Heart left ventricle (tissue), 16 donors: ENCODE data around the gene PAMR1. TPM values are rescaled to one million over a fixed set of nuclear protein-coding genes. Genes with fewer than 3 reads are reported as not detected.

Experiments
- ATAC-seq, 4 donors: fragments of 200-7000 bp; cut with Tn5 transposase; one replicate each; pipeline ENCODE4 v1.9.1; 2020 to 2022; ENCODE audit warnings: moderate library complexity in 4 of 4, mild to moderate bottlenecking in 3 of 4, moderate number of reproducible peaks in 1 of 4
- DNase-seq, 5 donors: peaks; one replicate each; pipeline ENCODE4 v3.0.0-alpha.2; 2020
- H3K27ac ChIP-seq, 12 donors: fragments of 200-600 bp; sonication (generic) in 4 of 12; one replicate each; pipeline versions ENCODE4 v1.5.0 to v1.8.0; 2016 to 2022; ENCODE audit warnings: mild to moderate bottlenecking in 2 of 12
- H3K27me3 ChIP-seq, 9 donors: fragments of 200-600 bp; sonication (generic) in 2 of 9; one replicate each; pipeline versions ENCODE4 v1.5.1 to v1.8.0; 2016 to 2022; ENCODE audit warnings: mild to moderate bottlenecking in 3 of 9
- H3K36me3 ChIP-seq, 9 donors: fragments of 200-600 bp; sonication (generic) in 2 of 9; one replicate each; pipeline versions ENCODE4 v1.5.0 to v1.8.0; 2018 to 2022; ENCODE audit warnings: mild to moderate bottlenecking in 2 of 9
- H3K4me1 ChIP-seq, 12 donors: fragments of 200-600 bp; sonication (generic) in 4 of 12; one replicate each; pipeline versions ENCODE4 v1.5.0 to v1.8.0; 2016 to 2022; ENCODE audit warnings: mild to moderate bottlenecking in 3 of 12
- H3K4me3 ChIP-seq, 12 donors: fragments of 200-600 bp; sonication (generic) in 4 of 12; one replicate each; pipeline versions ENCODE4 v1.5.0 to v1.8.0; 2017 to 2022; ENCODE audit warnings: mild to moderate bottlenecking in 9 of 12, moderate library complexity in 4 of 12
- H3K9me3 ChIP-seq, 12 donors: fragments of 200-600 bp; sonication (generic) in 4 of 12; one replicate each; pipeline versions ENCODE4 v1.5.0 to v1.8.0; 2016 to 2022; ENCODE audit warnings: mild to moderate bottlenecking in 1 of 12
- POLR2A ChIP-seq, 2 donors: fragments of 450-650 bp; IDR thresholded peaks; one replicate each; pipeline ENCODE4 v1.6.1; 2017; ENCODE audit warnings: antibody characterized with exemption in 2 of 2, mild to moderate bottlenecking in 2 of 2, moderate library complexity in 2 of 2
- WGBS, 4 donors: extraction: QIAGEN DNeasy Blood & Tissue Kit in 2 of 4; methylation state at CpG; one replicate each; pipeline versions ENCODE4 v1.1.5 to v1.1.7; 2013 to 2018; 5-methylcytosine and 5-hydroxymethylcytosine counted together
- intact Hi-C, 10 donors: fragments of 100-400 bp; cut with DNase I; formaldehyde crosslinking; loops; one replicate each; pipeline versions ENCODE4 v1.11.1 to v1.14.2; 2022
- polyA plus RNA-seq, 2 donors: library from polyadenylated mRNA; stranded (reverse); fragments of 200-250 nt; gene quantifications; one replicate each; pipeline ENCODE4 v1.2.3, GENCODE V29; 2013
- total RNA-seq, 9 donors: library from RNA; depleted of rRNA in 2 of 9; stranded (reverse); fragments of >200 nt in 2 of 9; fragmentation: NEBNext Ultra II Directional in 3 of 9; extraction: Animal tissue kit (Norgen Biotek cat#: 25700) in 3 of 9; gene quantifications; one replicate each; pipeline versions ENCODE4 v1.1.0 to v1.2.4, GENCODE V29; 2016 to 2023
- TF ChIP-seq, protein P1 (sequence below), 12 donors: fragments of 200-600 bp; sonication (generic) in 4 of 12; IDR thresholded peaks; one replicate each; pipeline versions ENCODE4 v1.5.0 to v1.8.0; 2018 to 2022; ENCODE audit warnings: antibody characterized with exemption in 12 of 12, mild to moderate bottlenecking in 5 of 12
- donor health status: ischemic (EF 13 %, LVEDD 7.1; RV severe dilation, severe dysfunction).
- donor health status: healthy with polysubstance abuse.
- donor health status: DM: no; HTN: yes; CAD: no.
- donor health status: DM: no; HTN: no; CAD: no.
- donor health status: ischemic (EF 25% LVEDD 6.9; RV normal size, moderate dysfunction).
- donor health status: ischemic (EF 25% LVEDD 5.7; RV mildly dilated, moderate dysfunction).
- donor health status: healthy.
- donor health status: DM: yes; HTN: yes; CAD: no.
- donor health status: ischemic (EF 35%, LVEDD 5.7; RV mildly dilated, moderate dysfunction).
- donor health status: nonischemic (EF 11% LVEDD 7.7; RV severe dilation, severe dysfunction).
- donor health status: DM: yes; HTN: yes; CAD: no.
- donor health status: PGD.
- donor health status: ischemic (EF 29% LVEDD 5.4; RV normal size, mild dysfunction).
- donor health status: nonischemic (EF 23%, LVEDD 6.1; RV moderate dilation, normal function).

The PAMR1 gene
- total and polyA plus RNA-seq, 11 donors = 3.5 to 18.3 (median 7.0) TPM

DNA sequence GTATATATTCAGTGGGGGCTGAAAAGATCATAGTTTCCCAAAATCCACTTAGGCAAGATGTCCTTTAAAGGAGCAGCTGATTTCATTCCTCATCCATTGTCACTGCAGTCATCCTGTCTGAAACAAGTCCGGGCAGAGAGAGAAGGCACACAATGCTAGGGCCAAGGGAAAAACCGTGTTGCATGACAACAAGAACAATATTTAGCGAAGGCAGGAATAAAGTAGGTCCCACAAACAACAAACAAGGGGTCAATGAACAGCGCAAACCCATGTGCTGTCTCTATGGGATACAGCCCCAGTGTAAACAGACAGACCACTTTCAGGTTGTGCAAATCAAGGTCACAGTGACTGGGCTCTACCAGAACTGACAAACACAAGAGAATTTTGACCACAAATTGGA, 9.0 kb downstream of the PAMR1 start:
- no peaks in the 10 kb centered on the region for H3K36me3 ChIP-seq
- no peak overlapping the region for H3K4me3 ChIP-seq
- H3K27ac ChIP-seq = no peak overlapping the region
- DNase-seq = no peak
- no peak for TF ChIP-seq POLR2A (IDR thresholded peaks at IDR 0.05)
- TF ChIP-seq, protein P1, sequence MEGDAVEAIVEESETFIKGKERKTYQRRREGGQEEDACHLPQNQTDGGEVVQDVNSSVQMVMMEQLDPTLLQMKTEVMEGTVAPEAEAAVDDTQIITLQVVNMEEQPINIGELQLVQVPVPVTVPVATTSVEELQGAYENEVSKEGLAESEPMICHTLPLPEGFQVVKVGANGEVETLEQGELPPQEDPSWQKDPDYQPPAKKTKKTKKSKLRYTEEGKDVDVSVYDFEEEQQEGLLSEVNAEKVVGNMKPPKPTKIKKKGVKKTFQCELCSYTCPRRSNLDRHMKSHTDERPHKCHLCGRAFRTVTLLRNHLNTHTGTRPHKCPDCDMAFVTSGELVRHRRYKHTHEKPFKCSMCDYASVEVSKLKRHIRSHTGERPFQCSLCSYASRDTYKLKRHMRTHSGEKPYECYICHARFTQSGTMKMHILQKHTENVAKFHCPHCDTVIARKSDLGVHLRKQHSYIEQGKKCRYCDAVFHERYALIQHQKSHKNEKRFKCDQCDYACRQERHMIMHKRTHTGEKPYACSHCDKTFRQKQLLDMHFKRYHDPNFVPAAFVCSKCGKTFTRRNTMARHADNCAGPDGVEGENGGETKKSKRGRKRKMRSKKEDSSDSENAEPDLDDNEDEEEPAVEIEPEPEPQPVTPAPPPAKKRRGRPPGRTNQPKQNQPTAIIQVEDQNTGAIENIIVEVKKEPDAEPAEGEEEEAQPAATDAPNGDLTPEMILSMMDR (IDR thresholded peaks at IDR 0.05) = no peak
- ATAC-seq = no peak
- H3K4me1 ChIP-seq = no peaks in the 10 kb centered on the region
- H3K27me3 ChIP-seq = peaks cover 0 to 29% (median 0%) of the 10 kb centered on the region in 9 donors
- WGBS, 4 donors = 65 to 83% (median 74%) methylated on average over 4 of the region's 4 CpGs
- intact Hi-C loops = no loop called here
- no peaks in the 10 kb centered on the region for H3K9me3 ChIP-seq

DNA sequence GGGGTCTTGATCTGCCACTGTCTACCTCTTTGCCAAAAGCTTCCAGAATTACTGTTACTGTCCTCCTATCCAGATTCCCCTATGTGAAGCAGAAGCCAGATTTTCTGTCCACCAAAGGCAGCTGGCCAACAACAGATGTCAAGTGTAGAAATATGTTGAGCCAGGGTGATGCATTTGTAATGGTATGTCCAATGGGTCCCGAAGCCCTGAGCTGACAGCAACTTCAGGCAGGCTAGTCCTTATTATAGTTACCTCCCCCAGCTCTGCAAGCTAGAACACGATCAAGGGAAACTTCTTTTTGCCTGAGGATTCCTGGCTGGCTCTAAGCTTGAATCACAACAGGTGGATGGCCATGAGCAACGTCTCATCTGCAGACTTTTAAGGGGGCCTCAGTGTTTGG, 10.2 kb downstream of the PAMR1 start:
- no peaks in the 10 kb centered on the region for H3K4me1 ChIP-seq
- intact Hi-C loops = no loop called here
- no peaks in the 10 kb centered on the region for H3K9me3 ChIP-seq
- H3K27me3 ChIP-seq = peaks cover 0 to 23% (median 0%) of the 10 kb centered on the region in 9 donors
- TF ChIP-seq, protein P1 (IDR thresholded peaks at IDR 0.05) = no peak
- no peak for TF ChIP-seq POLR2A (IDR thresholded peaks at IDR 0.05)
- H3K27ac ChIP-seq = no peak overlapping the region
- DNase-seq (no peak), ATAC-seq (peak in 1 of 4 donors; percentile 46)
- 10 to 40% (median 26%) methylated on average over 2 to 3 of the region's 3 CpGs for WGBS, 4 donors
- no peak overlapping the region for H3K4me3 ChIP-seq
- no peaks in the 10 kb centered on the region for H3K36me3 ChIP-seq

DNA sequence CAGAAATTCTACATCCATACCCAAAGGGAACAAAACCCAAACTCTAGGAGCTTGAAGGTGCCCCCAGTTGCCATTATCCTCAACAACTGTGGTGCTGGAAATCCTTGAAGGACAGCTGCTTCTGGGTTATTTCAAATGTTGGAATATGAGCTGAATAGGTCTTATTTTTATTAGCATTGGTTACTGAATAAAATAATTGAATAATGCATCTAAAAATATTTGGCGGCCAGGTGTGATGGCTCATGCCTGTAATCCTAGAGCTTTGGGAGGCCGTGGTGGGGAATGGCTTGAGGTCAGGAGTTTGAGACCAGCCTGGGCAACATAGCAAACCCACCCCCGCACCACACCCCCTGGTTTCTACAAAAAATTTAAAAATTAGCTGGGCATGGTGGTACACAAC, 10.9 kb downstream of the PAMR1 start:
- Histone ChIP-seq H3K36me3 (no peaks in the 10 kb centered on the region), H3K4me3 (no peak overlapping the region), H3K4me1 (no peaks in the 10 kb centered on the region), H3K27me3 (peaks cover 0 to 21% (median 0%) of the 10 kb centered on the region in 9 donors), H3K27ac (no peak overlapping the region), H3K9me3 (no peaks in the 10 kb centered on the region)
- no peak for DNase-seq
- intact Hi-C loops = no loop called here
- ATAC-seq = no peak
- WGBS, 4 donors = 78 to 89% (median 88%) methylated on average over 3 of the region's 3 CpGs
- TF ChIP-seq, protein P1 (IDR thresholded peaks at IDR 0.05) = no peak
- TF ChIP-seq POLR2A (IDR thresholded peaks at IDR 0.05) = no peak

DNA sequence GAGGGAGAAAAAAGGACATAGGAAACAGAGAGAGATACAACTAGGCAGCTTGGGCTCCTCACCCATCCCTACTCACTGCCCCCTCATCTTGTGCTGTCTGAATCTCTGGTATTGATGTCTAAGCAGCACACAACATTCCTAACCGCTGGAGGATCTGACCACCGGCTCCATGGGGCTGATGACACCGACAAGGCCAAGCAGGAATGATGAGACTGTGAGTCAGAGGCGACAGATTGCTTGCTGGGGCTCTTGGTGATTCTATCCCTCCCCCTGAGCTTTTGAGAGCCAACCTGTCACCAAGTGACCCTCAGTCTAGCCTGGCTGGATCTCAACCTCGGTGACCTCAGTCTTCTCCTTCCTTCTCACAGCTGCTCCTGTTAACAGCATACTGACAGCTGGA, 13.8 kb downstream of the PAMR1 start:
- intact Hi-C loops = no loop called here
- peak in 1 of 4 donors; percentile 46 for ATAC-seq
- no peak for DNase-seq

More for the DNA sequence above, 13.8 kb downstream of the PAMR1 start:
- no peaks in the 10 kb centered on the region for H3K4me1 ChIP-seq
- no peak for TF ChIP-seq POLR2A (IDR thresholded peaks at IDR 0.05)
- TF ChIP-seq, protein P1 (IDR thresholded peaks at IDR 0.05) = no peak
- H3K27ac ChIP-seq = no peak overlapping the region
- H3K4me3 ChIP-seq = no peak overlapping the region
- peaks cover 0 to 20% (median 0%) of the 10 kb centered on the region in 12 donors for H3K9me3 ChIP-seq
- peaks cover 0 to 16% (median 0%) of the 10 kb centered on the region in 9 donors for H3K27me3 ChIP-seq
- H3K36me3 ChIP-seq = no peaks in the 10 kb centered on the region
- WGBS, 4 donors = 25 to 51% (median 32%) methylated on average over 5 of the region's 5 CpGs
